Caco-2 (cell line): Measurements from ENCODE around the gene PROX2. TPM values are rescaled to one million over a fixed set of nuclear protein-coding genes. Genes with fewer than 3 reads are reported as not detected.

Experiments used
- BruUV-seq: library from RNA; stranded (reverse); fragments of 400-500 nt; replicated peaks from 2 replicates; lab custom pipeline; 2021; lab: Mats Ljungman, UMichigan
- CTCF ChIA-PET: fragments of 300-600 bp; sonication (Branson Sonifier 250); formaldehyde crosslinking; loops from one replicate; lab custom pipeline; 2022; ENCODE audit warnings: antibody characterized with exemption; lab: Charles Lee
- POLR2A ChIA-PET: fragments of 300-600 bp; sonication (Branson Sonifier 250); formaldehyde crosslinking; loops from one replicate; lab custom pipeline; 2022; ENCODE audit warnings: antibody characterized with exemption; lab: Charles Lee
- DNase-seq, 2 experiments: peaks; one replicate each; pipeline versions ENCODE4 v3.0.0 to v3.0.0-alpha.2; 2020 to 2022
- H3K27me3 ChIP-seq: replicated peaks from 2 replicates; pipeline ENCODE4 v1.6.0; 2011; ENCODE audit warnings: low read length; ENCODE audit not compliant: control insufficient read depth, insufficient read depth
- H3K36me3 ChIP-seq: 2 replicates; pipeline ENCODE4 v1.5.1; 2011; ENCODE audit warnings: low read length; ENCODE audit not compliant: control insufficient read depth, insufficient read depth
- H3K4me1 ChIP-seq: fragments of 250-450 bp; sonication (Bioruptor Pico); 2 replicates; pipeline ENCODE4 v1.5.1; 2020; ENCODE audit warnings: mild to moderate bottlenecking
- H3K4me3 ChIP-seq: 2 replicates; pipeline ENCODE4 v1.5.1; 2011; ENCODE audit warnings: low read depth, mild to moderate bottlenecking, control low read depth, low read length
- H3K9me3 ChIP-seq: fragments of 250-450 bp; sonication (Bioruptor Pico); 2 replicates; pipeline ENCODE4 v1.5.1; 2020; ENCODE audit warnings: mild to moderate bottlenecking, moderate library complexity
- H3K27ac Mint-ChIP-seq: one replicate; pipeline ENCODE4 v1.8.0; 2022; ENCODE audit warnings: mixed read lengths; ENCODE audit not compliant: unreplicated experiment
- H3K27me3 Mint-ChIP-seq: one replicate; pipeline ENCODE4 v1.8.0; 2022; ENCODE audit warnings: mixed read lengths; ENCODE audit not compliant: insufficient read depth, unreplicated experiment
- H3K36me3 Mint-ChIP-seq: one replicate; pipeline ENCODE4 v1.8.0; 2022; ENCODE audit warnings: mild to moderate bottlenecking, mixed read lengths; ENCODE audit not compliant: insufficient read depth, unreplicated experiment
- H3K4me1 Mint-ChIP-seq: one replicate; pipeline ENCODE4 v1.8.0; 2022; ENCODE audit warnings: low read depth, mixed read lengths; ENCODE audit not compliant: unreplicated experiment
- H3K4me3 Mint-ChIP-seq: one replicate; pipeline ENCODE4 v1.8.0; 2022; ENCODE audit warnings: mild to moderate bottlenecking, moderate library complexity, mixed read lengths; ENCODE audit not compliant: unreplicated experiment
- H3K9me3 Mint-ChIP-seq: one replicate; pipeline ENCODE4 v1.8.0; 2022; ENCODE audit warnings: mixed read lengths; ENCODE audit not compliant: unreplicated experiment
- intact Hi-C: fragments of 100-400 bp; cut with micrococcal nuclease; formaldehyde crosslinking; loops from one replicate; pipeline ENCODE4 v1.10.0; 2022; ENCODE audit not compliant: unreplicated experiment
- total RNA-seq: library from RNA; stranded (reverse); gene quantifications from 2 replicates; pipeline ENCODE4 v1.2.3, GENCODE V29; 2022
- TF ChIP-seq, protein P1 (sequence below), 2 experiments: fragments of 200-600 bp in 1 of 2; IDR thresholded peaks; 1 replicate in 1 of 2; 2 replicates in 1 of 2; pipeline versions ENCODE4 v1.5.1 to v1.8.0; 2011 to 2022; ENCODE audit warnings: antibody characterized with exemption in 1 of 2, control low read depth in 1 of 2, inconsistent platforms in 1 of 2, low read depth in 1 of 2, low read length in 1 of 2, mild to moderate bottlenecking in 1 of 2, moderate library complexity in 1 of 2; ENCODE audit not compliant: insufficient read depth in 1 of 2, severe bottlenecking in 1 of 2, unreplicated experiment in 1 of 2

The PROX2 gene
- total RNA-seq, 1 experiment from 2014 or later: not detected

DNA sequence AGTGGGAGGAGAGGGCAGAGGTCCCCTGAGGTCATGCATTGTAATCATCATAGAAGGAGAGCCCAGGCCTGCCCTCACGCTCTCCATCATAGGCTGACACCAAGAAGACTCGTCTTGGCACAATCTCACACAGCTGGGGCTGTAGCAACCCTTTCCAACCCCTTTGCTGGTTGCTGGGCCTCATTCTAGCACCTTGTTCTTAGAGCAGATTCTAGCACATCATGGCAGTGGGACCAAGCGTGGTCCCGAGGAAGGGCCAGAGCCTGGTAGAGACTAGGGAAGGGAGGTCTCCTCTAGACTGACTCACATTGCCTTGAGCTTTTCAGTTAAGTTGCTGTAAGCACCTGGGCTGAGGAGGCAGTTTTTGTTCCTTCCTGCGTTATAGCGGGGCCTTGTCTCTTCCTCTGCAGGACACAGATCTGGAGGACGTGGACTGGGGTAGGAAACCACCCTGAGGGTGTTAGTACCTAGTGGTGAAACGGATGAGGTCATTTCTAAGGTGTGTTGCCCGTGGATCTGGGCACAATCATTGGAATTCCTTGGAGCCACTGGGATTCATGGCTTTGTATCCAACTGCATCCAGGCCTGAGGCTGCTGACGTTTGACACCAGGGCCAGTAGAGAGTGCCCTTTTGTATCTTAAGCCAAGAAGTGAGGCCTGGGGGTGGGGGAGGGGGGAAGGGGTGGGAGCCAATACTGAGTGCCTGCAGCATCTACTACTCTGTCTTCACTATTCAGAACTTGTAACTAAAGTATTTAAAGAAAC, 27.2 kb upstream of the PROX2 start:
- H3K36me3 ChIP-seq: peaks cover 3% of the 10 kb centered on the region; the same call in 1 of the 2 replicates
- H3K27me3 ChIP-seq: no peaks in the 10 kb centered on the region
- H3K27me3 Mint-ChIP-seq: no peaks in the 10 kb centered on the region
- H3K4me3 ChIP-seq: no peak overlapping the region
- POLR2A ChIA-PET: no interaction called here
- H3K4me3 Mint-ChIP-seq: no peak overlapping the region
- DNase-seq: no peak
- CTCF ChIA-PET: interaction anchor here (0.5 to 1.5 kb wide), 2 partner anchors 42 to 239 kb away, joined by 3 to 4 read pairs; no protein-coding TSS in a partner anchor
- no peak overlapping the region for H3K27ac Mint-ChIP-seq
- 0 out of 2 replicates have a peak, but pooled peaks cover 2% of the 10 kb centered on the region for H3K4me1 ChIP-seq
- TF ChIP-seq, protein P1, sequence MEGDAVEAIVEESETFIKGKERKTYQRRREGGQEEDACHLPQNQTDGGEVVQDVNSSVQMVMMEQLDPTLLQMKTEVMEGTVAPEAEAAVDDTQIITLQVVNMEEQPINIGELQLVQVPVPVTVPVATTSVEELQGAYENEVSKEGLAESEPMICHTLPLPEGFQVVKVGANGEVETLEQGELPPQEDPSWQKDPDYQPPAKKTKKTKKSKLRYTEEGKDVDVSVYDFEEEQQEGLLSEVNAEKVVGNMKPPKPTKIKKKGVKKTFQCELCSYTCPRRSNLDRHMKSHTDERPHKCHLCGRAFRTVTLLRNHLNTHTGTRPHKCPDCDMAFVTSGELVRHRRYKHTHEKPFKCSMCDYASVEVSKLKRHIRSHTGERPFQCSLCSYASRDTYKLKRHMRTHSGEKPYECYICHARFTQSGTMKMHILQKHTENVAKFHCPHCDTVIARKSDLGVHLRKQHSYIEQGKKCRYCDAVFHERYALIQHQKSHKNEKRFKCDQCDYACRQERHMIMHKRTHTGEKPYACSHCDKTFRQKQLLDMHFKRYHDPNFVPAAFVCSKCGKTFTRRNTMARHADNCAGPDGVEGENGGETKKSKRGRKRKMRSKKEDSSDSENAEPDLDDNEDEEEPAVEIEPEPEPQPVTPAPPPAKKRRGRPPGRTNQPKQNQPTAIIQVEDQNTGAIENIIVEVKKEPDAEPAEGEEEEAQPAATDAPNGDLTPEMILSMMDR (IDR thresholded peaks at IDR 0.05; ENCODE audit: insufficient read depth in 1 of 2, low read depth in 1 of 2, low read length in 1 of 2, severe bottlenecking in 1 of 2, unreplicated experiment in 1 of 2): no peak
- H3K9me3 ChIP-seq: no peaks in the 10 kb centered on the region
- peaks cover 56% of the 10 kb centered on the region for H3K36me3 Mint-ChIP-seq
- TSS peak; percentile 59 for BruUV-seq
- H3K9me3 Mint-ChIP-seq: no peaks in the 10 kb centered on the region
- H3K4me1 Mint-ChIP-seq: no peaks in the 10 kb centered on the region
- intact Hi-C loops: no loop called here

DNA sequence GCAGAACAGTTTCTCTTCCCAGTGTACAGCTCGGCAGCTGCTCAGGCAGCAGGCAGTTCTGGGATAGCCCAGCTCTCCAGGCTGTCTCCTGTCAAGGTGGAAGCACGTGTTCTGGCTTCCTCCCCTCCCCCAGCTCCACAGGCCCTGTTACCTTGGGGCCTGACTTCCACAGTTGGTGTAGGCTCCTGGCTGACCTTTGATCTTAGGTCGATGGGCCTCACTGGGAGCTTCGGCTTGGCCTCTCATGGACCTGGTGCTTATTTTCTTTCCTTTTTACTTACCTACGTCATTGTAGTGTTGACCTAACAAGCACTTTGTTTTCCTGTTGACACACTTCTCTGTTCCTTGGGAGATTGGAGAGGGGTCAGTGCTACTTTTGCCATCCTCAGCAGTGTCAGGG, 22.7 kb upstream of the PROX2 start:
- Mint-ChIP-seq H3K4me3 (no peak overlapping the region), H3K4me1 (no peaks in the 10 kb centered on the region), H3K27ac (peak overlapping the region; percentile 27), H3K9me3 (no peaks in the 10 kb centered on the region), H3K27me3 (no peaks in the 10 kb centered on the region), H3K36me3 (peaks cover 85% of the 10 kb centered on the region)
- H3K4me1 ChIP-seq: 0 out of 2 replicates have a peak, but pooled peaks cover 2% of the 10 kb centered on the region
- CTCF ChIA-PET: interaction anchor here (0.6 to 2.1 kb wide), 2 partner anchors 38 to 408 kb away, joined by 3 to 8 read pairs; no protein-coding TSS in a partner anchor
- no peak for DNase-seq
- no peaks in the 10 kb centered on the region for H3K27me3 ChIP-seq
- H3K4me3 ChIP-seq: no peak overlapping the region
- TF ChIP-seq, protein P1 (IDR thresholded peaks at IDR 0.05; ENCODE audit: insufficient read depth in 1 of 2, low read depth in 1 of 2, low read length in 1 of 2, severe bottlenecking in 1 of 2, unreplicated experiment in 1 of 2): no peak
- H3K9me3 ChIP-seq: no peaks in the 10 kb centered on the region
- BruUV-seq: no TSS peak
- peaks cover 3% of the 10 kb centered on the region; the same call in 1 of the 2 replicates for H3K36me3 ChIP-seq
- intact Hi-C loops: no loop called here
- POLR2A ChIA-PET: no interaction called here

DNA sequence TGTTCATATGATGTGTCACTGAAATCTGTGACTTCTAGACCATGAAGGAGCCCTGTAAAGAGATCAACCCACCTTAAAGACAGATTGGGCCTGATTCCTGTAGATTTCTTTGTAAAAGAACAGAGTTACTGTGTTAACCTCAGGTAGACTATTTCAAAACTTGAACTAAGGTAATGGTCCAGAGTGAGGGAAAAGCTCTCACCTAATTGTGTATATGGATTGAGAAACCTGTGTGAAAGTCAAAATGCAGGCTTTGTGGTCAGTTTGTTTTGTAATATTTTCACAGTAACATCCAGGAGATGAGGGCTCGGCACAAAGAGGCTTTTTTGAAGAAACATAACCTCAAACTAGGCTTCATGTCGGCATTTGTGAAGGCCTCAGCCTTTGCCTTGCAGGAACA, 22.1 kb upstream of the PROX2 start:
- BruUV-seq: no TSS peak
- H3K4me3 ChIP-seq: no peak overlapping the region
- POLR2A ChIA-PET: no interaction called here
- H3K27me3 Mint-ChIP-seq: no peaks in the 10 kb centered on the region
- no peak overlapping the region for H3K4me3 Mint-ChIP-seq
- H3K9me3 Mint-ChIP-seq: no peaks in the 10 kb centered on the region
- H3K4me1 Mint-ChIP-seq: no peaks in the 10 kb centered on the region
- TF ChIP-seq, protein P1 (IDR thresholded peaks at IDR 0.05; ENCODE audit: insufficient read depth in 1 of 2, low read depth in 1 of 2, low read length in 1 of 2, severe bottlenecking in 1 of 2, unreplicated experiment in 1 of 2): no peak
- peaks cover 3% of the 10 kb centered on the region; the same call in 1 of the 2 replicates for H3K36me3 ChIP-seq
- H3K27ac Mint-ChIP-seq: no peak overlapping the region
- intact Hi-C loops: no loop called here
- peaks cover 90% of the 10 kb centered on the region for H3K36me3 Mint-ChIP-seq
- H3K9me3 ChIP-seq: no peaks in the 10 kb centered on the region
- no peak for DNase-seq
- H3K4me1 ChIP-seq: 0 out of 2 replicates have a peak, but pooled peaks cover 2% of the 10 kb centered on the region
- H3K27me3 ChIP-seq: no peaks in the 10 kb centered on the region
- CTCF ChIA-PET: interaction anchor here (0.6 to 2.1 kb wide), 2 partner anchors 37 to 408 kb away, joined by 3 to 8 read pairs; no protein-coding TSS in a partner anchor
